Glutamatergic neuron (in vitro differentiated cells): ENCODE measurements around the gene F5. TPM values are rescaled to one million over a fixed set of nuclear protein-coding genes. Genes with fewer than 3 reads are reported as not detected.

Experiments
- DNase-seq: peaks from one replicate; pipeline ENCODE4 v3.0.0; 2022
- H3K27ac Mint-ChIP-seq: one replicate; pipeline ENCODE4 v1.8.0; 2020; ENCODE audit warnings: mild to moderate bottlenecking, mixed read lengths, inconsistent platforms; ENCODE audit not compliant: unreplicated experiment
- H3K27me3 Mint-ChIP-seq: one replicate; pipeline ENCODE4 v1.8.0; 2020; ENCODE audit warnings: mild to moderate bottlenecking, moderate library complexity, mixed read lengths, inconsistent platforms; ENCODE audit not compliant: unreplicated experiment
- H3K36me3 Mint-ChIP-seq: one replicate; pipeline ENCODE4 v1.8.0; 2020; ENCODE audit warnings: mild to moderate bottlenecking, mixed read lengths, inconsistent platforms; ENCODE audit not compliant: unreplicated experiment
- H3K4me1 Mint-ChIP-seq: one replicate; pipeline ENCODE4 v1.8.0; 2020; ENCODE audit warnings: mild to moderate bottlenecking, low read depth, mixed read lengths, inconsistent platforms; ENCODE audit not compliant: unreplicated experiment
- H3K4me3 Mint-ChIP-seq: one replicate; pipeline ENCODE4 v1.8.0; 2020; ENCODE audit warnings: mild to moderate bottlenecking, mixed read lengths, inconsistent platforms; ENCODE audit not compliant: unreplicated experiment
- H3K9me3 Mint-ChIP-seq: one replicate; pipeline ENCODE4 v1.8.0; 2020; ENCODE audit warnings: mild to moderate bottlenecking, moderate library complexity, mixed read lengths, inconsistent platforms; ENCODE audit not compliant: unreplicated experiment
- CTCF ChIP-seq: fragments of 200-600 bp; sonication (generic); IDR thresholded peaks from one replicate; pipeline ENCODE4 v1.5.0; 2021; ENCODE audit not compliant: partially characterized antibody, unreplicated experiment
- total RNA-seq: library from RNA; stranded (reverse); fragmentation: NEBNext Ultra II Directional; extraction: Animal tissue kit (Norgen Biotek cat#: 25700); gene quantifications from one replicate; pipeline ENCODE4 v1.2.1, GENCODE V29; 2021; ENCODE audit not compliant: unreplicated experiment

Gene F5
- total RNA-seq, 1 donor from 2014 or later, result not detected

- Mint-ChIP-seq H3K4me3 (no peak overlapping the region), H3K9me3 (no peaks in the 10 kb centered on the region), H3K27me3 (no peaks in the 10 kb centered on the region), H3K27ac (no peak overlapping the region), H3K36me3 (no peaks in the 10 kb centered on the region), H3K4me1 (no peaks in the 10 kb centered on the region)
- DNase-seq, result no peak
- no peak for TF ChIP-seq CTCF
Observed at GRCh38 chr1:169474302-169474995, 111.8 kb downstream of the F5 start.

- Mint-ChIP-seq H3K4me3 (no peak overlapping the region), H3K9me3 (no peaks in the 10 kb centered on the region), H3K36me3 (no peaks in the 10 kb centered on the region), H3K27ac (no peak overlapping the region), H3K27me3 (no peaks in the 10 kb centered on the region), H3K4me1 (no peaks in the 10 kb centered on the region)
- no peak for TF ChIP-seq CTCF
- DNase-seq, result no peak
Observed at GRCh38 chr1:169473347-169473746, 112.9 kb downstream of the F5 start.

GRCh38 chr1:169472738-169473137 lies 113.5 kb downstream of the F5 start:
- H3K4me3 Mint-ChIP-seq, result no peak overlapping the region
- H3K27ac Mint-ChIP-seq, result no peak overlapping the region
- H3K4me1 Mint-ChIP-seq, result peaks cover 2% of the 10 kb centered on the region
- no peaks in the 10 kb centered on the region for H3K36me3 Mint-ChIP-seq
- DNase-seq, result no peak
- H3K9me3 Mint-ChIP-seq, result no peaks in the 10 kb centered on the region
- no peaks in the 10 kb centered on the region for H3K27me3 Mint-ChIP-seq
- TF ChIP-seq CTCF, result no peak

GRCh38 chr1:169468982-169469381 lies 117.3 kb downstream of the F5 start:
- no peak for TF ChIP-seq CTCF
- Mint-ChIP-seq H3K4me3 (no peak overlapping the region), H3K27me3 (no peaks in the 10 kb centered on the region), H3K36me3 (no peaks in the 10 kb centered on the region), H3K27ac (no peak overlapping the region), H3K4me1 (peaks cover 11% of the 10 kb centered on the region), H3K9me3 (no peaks in the 10 kb centered on the region)
- no peak for DNase-seq
